Rectal smooth muscle tissue (tissue), 1 donor: ENCODE data around the gene TNFRSF18.

ENCODE experiments used
- H3K27ac ChIP-seq: one replicate; pipeline ENCODE4 v1.7.0; 2013; ENCODE audit warnings: low read depth, low read length, inconsistent platforms
- H3K27me3 ChIP-seq: one replicate; pipeline ENCODE4 v1.7.0; 2013; ENCODE audit warnings: low read length; ENCODE audit not compliant: control insufficient read depth, insufficient read depth
- H3K36me3 ChIP-seq: one replicate; pipeline ENCODE4 v1.7.0; 2013; ENCODE audit warnings: low read length; ENCODE audit not compliant: control insufficient read depth, insufficient read depth
- H3K4me1 ChIP-seq: one replicate; pipeline ENCODE4 v1.7.0; 2013; ENCODE audit warnings: low read length; ENCODE audit not compliant: control insufficient read depth, insufficient read depth
- H3K4me3 ChIP-seq: one replicate; pipeline ENCODE4 v1.7.0; 2013; ENCODE audit warnings: low read length
- H3K9ac ChIP-seq: one replicate; pipeline ENCODE4 v1.7.0; 2013; ENCODE audit warnings: low read length

TNFRSF18 gene

DNA sequence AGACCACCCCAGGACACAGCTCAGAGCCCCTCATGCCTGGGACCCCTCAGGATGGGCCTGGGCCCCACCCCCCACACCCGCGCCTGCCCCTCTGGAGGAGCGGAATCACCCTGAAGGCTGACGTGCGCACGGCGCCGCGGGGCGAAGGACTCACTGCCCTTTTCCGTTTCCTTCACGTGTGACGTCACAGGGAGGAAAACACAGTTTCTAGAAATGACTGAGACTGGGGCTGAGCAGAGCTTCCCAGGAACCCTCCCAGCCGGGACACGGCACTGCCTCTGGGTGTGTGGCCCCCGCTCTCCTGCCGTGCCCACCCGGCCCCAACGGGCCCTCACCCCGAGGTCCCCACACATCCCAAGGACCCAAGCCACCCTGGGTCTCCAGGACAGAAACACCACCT lies 12.9 kb upstream of the TNFRSF18 start:
- H3K36me3 ChIP-seq, result peaks cover 33% of the 10 kb centered on the region
- no peak overlapping the region for H3K27ac ChIP-seq
- no peaks in the 10 kb centered on the region for H3K4me1 ChIP-seq
- H3K27me3 ChIP-seq, result no peaks in the 10 kb centered on the region
- H3K4me3 ChIP-seq, result no peak overlapping the region
- no peak overlapping the region for H3K9ac ChIP-seq

DNA sequence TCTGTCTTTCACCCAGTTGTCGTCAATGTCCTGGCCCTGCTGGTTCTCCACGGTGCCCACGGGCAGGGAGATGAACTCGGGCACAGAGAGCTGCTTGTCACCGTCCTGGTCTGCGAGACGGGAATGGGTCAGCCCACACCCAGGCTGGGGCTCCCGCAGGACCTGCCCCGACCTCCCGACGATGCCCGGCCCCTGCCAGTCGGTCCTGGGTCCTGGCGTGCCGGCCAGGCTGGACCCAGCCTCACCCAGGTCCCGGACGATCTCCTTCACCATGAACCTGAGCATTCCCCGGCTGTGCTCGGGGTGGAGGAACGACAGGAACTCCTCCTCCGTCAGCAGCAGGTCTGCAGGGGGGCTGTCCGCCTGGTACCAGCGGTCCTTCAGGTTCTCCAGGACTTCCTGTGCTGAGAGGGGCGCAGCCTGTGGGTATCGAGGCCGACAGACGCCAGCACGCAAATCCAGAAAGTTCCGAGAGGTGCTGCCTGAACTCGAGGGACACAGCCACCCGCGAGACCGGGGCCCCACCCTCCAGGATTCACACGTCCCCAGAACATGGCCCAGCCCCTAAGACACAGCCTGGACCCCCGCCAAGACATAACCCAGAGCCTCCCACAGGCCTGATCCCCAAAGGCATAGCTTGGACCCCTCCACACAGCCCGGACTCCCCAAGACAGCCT lies 12.3 kb upstream of the TNFRSF18 start:
- no peak overlapping the region for H3K9ac ChIP-seq
- no peak overlapping the region for H3K4me3 ChIP-seq
- H3K27me3 ChIP-seq, result no peaks in the 10 kb centered on the region
- H3K36me3 ChIP-seq, result peaks cover 33% of the 10 kb centered on the region
- H3K4me1 ChIP-seq, result no peaks in the 10 kb centered on the region
- no peak overlapping the region for H3K27ac ChIP-seq

DNA sequence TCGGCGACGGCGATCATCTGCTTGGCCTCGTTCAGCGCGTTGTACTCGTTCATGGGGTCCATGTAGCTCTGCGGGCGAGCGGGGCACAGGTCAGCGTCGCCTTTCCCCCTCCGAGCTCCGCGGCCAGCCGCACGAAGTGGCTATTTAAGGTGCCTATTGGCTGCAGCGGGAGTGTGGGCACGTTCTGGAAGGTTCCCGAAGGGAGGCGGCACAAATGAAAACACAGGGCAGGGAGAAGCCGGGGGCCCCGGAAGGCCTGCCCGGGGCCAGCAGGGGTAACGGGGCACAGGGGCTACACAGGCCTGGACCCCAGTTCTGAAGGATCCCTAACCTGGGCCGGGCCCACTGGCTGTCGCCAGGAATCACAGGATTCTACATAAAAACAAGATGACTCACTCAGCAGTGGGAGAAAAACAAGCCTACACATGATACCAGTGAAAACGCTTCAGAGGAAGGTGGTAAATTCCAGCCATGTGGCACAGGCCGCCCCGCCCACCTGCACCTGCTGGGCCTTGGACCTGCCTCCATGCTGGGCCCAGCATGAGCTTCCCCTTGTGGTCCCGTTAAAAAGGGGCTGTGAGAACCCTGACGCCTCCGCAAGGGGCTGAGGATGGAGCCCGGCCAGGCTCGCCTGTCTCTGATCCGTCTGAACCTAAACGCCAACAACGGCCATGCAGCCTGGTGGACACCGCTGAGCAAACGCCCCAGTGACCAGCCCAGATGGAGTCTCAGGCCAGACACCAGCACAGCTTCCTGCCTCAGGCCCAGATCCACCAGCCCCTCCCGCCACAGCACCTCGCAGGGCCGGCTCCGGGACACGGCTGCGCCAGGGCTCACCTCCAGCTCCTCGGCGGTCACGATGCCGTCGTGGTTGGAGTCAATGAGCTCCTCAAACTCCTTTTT lies 11.5 kb upstream of the TNFRSF18 start:
- H3K27ac ChIP-seq, result no peak overlapping the region
- H3K4me1 ChIP-seq, result no peaks in the 10 kb centered on the region
- H3K36me3 ChIP-seq, result peaks cover 29% of the 10 kb centered on the region
- no peak overlapping the region for H3K4me3 ChIP-seq
- peaks cover 2% of the 10 kb centered on the region for H3K27me3 ChIP-seq
- no peak overlapping the region for H3K9ac ChIP-seq

DNA sequence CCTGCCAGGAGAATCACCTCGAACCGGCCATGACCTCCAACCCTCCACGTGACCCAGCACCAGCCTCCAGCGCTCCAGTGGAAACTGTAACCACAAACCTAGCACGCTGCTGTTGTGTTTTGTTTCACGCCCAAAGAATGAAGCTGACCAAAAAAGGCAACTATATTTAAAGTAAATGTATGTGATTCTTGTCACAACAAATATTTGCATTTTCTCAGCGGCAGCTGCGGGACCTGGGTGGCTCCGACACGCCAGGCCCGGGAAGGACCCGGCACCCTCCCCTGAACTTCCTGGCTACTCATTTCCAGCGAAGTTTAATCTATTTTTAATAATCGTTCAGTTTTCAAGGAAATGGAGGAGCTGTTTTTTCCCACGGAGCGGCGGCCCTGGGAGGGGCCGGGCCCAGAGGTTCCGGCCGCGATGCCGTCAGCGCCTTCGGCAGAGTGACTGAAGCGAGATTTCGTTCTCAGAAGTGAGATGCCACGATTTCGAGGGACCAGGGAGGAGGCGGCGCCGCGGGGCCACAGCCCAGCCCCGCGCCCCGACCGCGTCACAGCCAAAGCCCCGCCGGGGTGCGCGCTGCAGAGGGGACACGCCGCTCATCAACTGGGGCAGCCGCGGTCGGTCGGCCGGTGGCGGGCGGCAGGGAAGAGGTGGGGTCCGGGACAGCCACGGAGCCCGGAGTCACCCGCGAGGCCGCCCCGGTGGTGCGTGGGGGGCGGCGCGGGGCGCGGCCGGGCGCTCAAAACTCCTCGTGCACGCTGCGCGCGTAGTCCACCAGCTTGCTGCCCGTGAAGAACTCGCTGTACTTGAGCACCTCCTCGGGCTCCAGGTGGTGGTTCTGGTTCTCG lies 10.6 kb upstream of the TNFRSF18 start:
- Histone ChIP-seq H3K27ac (no peak overlapping the region), H3K4me3 (no peak overlapping the region), H3K36me3 (peaks cover 23% of the 10 kb centered on the region), H3K9ac (no peak overlapping the region), H3K4me1 (no peaks in the 10 kb centered on the region), H3K27me3 (peaks cover 2% of the 10 kb centered on the region)

DNA sequence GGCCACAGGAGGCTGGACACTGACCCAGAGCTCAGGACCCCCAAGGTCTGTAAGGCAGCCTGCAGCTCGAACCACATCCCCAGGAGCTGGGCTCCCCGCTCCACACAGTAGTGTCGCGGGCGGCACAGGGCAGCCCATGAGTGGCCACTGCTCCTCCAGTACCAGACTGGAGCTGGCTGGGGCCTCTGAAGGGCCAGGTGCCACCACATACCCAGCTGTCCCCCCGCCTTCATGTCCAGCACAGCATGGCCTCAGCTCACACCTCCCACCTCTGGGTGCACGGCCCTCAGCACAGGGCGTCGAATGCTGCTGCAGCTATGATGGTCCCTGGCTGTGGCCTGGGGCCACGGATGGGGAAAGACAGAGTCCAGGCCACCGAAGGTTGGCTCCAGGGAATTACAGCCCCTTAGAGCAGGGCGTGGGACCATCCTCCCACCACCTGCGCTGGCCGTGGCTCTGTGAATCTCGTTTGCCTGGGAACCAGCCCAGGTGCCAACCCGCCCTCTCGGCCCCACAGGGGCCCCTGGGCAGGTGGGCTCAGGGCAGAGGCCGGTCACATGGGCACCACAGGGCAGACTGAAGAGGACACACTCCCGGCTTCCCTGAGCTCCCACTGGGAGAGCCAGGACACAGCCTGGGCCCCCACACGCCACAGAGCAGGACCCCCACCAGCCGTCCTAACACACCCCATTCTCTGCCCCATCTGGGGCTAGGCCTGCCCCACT lies 9.7 kb upstream of the TNFRSF18 start:
- Histone ChIP-seq H3K36me3 (peaks cover 21% of the 10 kb centered on the region), H3K27me3 (peaks cover 2% of the 10 kb centered on the region), H3K9ac (no peak overlapping the region), H3K27ac (no peak overlapping the region), H3K4me1 (no peaks in the 10 kb centered on the region), H3K4me3 (no peak overlapping the region)

DNA sequence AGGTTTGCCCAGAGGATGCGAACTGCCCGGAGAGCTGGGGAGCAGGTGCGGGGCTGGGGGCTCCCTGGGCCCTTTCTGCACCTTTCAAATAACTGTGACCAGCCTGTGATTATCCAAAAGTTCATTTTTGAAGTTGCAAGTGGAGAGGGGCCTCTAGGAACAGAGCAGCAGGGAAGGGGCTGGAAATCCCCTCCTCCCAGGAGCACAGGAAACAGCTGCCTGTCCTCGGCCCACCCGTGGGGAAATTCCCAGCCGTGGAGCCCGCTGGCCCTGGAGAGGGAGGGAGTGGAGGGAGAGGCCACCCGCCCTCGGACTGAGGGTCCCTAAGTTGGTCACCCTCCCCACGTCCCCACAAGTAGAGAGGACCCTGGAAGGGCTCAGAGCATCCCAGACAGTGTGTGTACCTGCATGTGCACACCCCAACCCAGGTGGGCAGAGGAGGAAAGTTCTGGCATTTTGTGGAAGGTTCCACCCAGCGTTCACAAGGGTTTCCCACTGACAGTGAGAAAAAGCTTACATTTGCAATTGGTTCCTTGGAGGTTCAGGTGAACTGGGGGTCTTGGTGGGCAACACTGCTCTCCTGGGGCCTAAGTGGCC lies 8.8 kb upstream of the TNFRSF18 start:
- no peak overlapping the region for H3K4me3 ChIP-seq
- H3K27me3 ChIP-seq, result peaks cover 2% of the 10 kb centered on the region
- H3K9ac ChIP-seq, result no peak overlapping the region
- H3K4me1 ChIP-seq, result no peaks in the 10 kb centered on the region
- H3K36me3 ChIP-seq, result peaks cover 17% of the 10 kb centered on the region
- no peak overlapping the region for H3K27ac ChIP-seq

DNA sequence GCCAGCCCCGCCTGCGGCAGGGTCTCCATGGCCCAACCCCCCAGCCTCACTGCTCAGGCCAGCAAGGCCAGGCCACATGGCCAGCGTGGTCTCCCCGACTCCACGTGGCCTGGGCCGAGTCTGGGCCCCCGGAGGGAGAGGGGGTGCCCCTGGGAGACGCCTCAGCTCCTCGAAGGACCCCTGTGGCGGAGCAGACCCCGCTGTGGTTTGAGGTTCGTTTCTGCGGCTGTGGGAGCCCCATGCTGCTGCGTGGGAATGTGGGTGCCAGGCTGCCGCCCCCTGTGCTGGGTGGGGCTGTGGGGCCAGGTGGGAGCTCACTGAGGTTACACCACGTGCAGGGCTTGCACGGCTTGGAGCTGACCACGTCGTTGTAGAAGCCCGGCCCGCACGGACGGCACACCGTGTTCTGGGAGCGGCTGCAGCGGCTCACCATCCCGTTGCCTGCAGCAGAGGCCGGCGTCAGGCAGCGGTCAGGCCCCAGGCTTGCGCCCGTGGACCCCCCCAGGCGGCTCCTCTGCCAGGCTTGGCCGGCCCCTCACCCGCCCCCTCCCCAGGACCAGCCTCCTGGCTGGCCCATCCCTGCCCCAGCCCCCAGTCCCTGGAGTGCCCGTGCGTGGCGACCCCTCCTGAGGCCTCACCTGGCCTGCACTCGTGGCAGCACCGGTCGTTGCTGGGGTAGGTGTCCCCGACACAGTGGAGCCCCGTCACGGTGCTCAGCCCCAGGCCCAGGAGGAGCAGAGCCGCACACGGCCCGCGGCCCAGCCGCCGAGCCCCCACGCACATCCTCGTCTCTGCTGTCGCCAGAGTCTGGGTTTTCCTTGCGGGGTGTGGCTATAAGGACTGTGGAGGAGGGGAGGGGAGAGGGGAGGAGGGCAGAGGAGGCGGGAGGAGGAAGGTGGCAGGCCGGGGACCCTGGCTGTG lies 7.2 kb upstream of the TNFRSF18 start, which contains the start of gene TNFRSF4:
Gene TNFRSF4, minus strand, starts transcription at position 809 of the 921 bp plus-strand sequence. Its CDS starts 26 bp downstream, at position 783.
- Histone ChIP-seq H3K27me3 (peaks cover 2% of the 10 kb centered on the region), H3K27ac (no peak within 1 kb of the TSS), H3K4me1 (no peaks in the 10 kb centered on the region), H3K9ac (no peak within 1 kb of the TSS), H3K4me3 (peak within 1 kb of the TSS; percentile 8), H3K36me3 (peaks cover 12% of the 10 kb centered on the region)

DNA sequence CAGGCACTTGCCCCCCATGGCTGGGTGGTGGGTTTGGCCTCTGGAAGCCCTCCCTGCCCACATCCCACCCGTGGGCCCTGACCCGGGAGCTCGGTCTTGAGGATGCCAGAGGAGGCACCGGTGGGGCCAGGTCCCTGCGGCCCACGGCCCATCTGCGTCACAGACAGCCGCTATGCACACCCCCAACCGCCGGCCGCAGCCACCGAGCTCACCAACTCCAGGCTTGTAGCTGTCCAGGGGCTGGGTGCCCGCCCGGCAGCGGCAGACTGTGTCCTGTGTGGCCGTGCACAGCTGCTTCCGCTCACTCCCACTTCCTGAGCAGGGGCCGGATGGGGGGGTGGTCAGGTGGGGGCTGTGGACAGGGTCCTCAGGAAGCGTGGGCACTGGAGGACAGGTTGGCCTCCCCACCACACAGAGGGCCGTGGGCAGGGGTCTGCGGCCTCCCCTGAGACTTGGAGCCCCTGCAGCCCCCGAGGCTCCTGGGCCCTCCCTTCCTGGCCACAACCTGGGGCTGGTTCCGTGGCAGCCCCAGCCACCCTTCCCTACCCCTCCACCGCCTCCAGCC lies 6.5 kb upstream of the TNFRSF18 start:
- H3K4me1 ChIP-seq, result peaks cover 3% of the 10 kb centered on the region
- peaks cover 8% of the 10 kb centered on the region for H3K36me3 ChIP-seq
- H3K4me3 ChIP-seq, result peak overlapping the region; percentile 41
- no peak overlapping the region for H3K9ac ChIP-seq
- H3K27me3 ChIP-seq, result peaks cover 2% of the 10 kb centered on the region
- H3K27ac ChIP-seq, result no peak overlapping the region

DNA sequence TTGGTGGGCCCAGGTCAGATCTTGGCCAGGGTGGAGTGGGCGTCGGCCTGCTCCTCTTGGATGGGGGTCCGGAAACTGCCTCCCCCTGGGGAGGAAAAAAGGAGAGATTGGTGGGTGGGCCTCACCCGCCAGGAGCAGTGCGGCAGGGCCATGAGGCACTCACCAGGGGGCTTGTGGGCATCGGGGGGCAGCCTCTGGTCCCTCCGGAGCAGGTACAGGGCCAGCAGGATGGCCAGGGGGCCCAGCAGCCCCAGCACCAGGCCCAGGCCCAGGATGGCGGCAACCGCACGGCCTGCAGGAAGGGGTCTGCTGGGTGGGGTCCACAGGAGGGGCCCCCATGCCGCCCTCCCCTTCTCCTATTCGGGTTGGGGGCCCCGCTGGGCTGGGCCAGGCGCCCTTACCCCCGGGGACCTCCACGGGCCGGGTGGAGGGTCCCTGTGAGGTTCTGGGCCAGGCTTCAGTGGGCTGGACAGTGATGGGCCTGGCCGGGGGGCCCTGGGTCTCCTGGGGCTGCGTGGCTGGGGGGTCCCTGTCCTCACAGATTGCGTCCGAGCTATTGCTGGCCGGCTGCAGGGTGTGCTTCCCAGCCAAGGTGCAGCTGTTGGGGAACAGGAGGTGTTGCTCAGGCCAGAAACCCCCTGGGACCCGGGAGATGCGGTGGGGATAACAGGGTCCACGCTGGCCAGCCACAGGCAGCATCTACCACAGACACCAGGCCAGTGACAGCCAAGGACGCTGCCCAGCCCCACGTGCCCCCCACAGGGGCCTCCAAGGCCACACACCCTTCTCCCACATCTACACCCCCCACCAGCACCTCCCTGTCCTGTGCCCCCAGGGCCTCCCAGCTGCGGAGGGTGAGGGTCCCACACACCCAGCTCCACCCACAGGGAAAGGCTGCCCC lies 5.4 kb upstream of the TNFRSF18 start:
- Histone ChIP-seq H3K9ac (no peak overlapping the region), H3K4me1 (peaks cover 3% of the 10 kb centered on the region), H3K27ac (no peak overlapping the region), H3K27me3 (peaks cover 7% of the 10 kb centered on the region), H3K4me3 (no peak overlapping the region), H3K36me3 (peaks cover 8% of the 10 kb centered on the region)
